RPMI8226 (cell line): ENCODE results near the gene TDRD12.
"Not testable (repeated sequence)": the region's sequence is repeated elsewhere in the genome, so short reads cannot be mapped to it uniquely, and the experiment has no call there.

ENCODE experiments used
- DNase-seq: peaks from one replicate; pipeline ENCODE4 v3.0.0-alpha.2; 2015

TDRD12 gene

DNA sequence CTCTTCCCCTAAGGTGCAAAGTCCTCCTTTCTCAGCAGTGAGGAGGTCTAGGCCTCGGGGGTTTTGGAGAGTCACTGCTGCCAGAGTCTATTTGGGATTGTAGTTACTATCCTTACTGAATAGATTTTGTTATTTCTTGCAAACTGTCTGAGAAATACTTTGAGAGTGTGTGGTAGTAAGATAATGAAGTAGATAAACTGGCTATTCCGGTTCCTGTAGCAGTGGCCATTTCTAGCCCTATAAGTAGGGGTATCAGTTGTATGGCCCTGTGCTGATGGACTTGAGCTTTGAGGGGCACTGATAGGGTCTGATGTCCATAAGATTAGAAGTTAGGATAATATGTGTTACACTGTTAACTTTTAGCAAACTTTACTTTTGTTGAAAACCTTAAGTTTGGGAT, 25.3 kb upstream of the TDRD12 start:
- DNase-seq, result not testable (repeated sequence)

DNA sequence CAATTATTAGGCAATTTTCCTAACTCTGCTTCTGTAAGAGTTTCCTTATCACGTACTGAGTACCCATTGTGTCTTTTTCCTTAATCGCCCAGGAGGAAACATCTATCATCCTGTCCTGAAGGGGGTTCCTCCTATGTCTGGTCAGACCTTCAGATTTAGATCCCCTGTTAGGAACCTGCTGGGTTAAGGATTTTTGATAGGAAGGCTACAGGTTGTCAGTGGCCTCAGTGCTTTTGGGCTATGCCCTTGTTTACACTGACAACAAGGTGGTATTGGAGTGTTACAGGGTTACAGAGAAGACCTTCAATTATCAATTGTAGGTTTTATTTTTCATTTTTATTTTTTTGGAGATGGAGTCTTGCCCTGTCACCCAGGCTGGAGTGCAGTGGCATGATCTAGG, 24.7 kb upstream of the TDRD12 start:
- DNase-seq, result not testable (repeated sequence)

DNA sequence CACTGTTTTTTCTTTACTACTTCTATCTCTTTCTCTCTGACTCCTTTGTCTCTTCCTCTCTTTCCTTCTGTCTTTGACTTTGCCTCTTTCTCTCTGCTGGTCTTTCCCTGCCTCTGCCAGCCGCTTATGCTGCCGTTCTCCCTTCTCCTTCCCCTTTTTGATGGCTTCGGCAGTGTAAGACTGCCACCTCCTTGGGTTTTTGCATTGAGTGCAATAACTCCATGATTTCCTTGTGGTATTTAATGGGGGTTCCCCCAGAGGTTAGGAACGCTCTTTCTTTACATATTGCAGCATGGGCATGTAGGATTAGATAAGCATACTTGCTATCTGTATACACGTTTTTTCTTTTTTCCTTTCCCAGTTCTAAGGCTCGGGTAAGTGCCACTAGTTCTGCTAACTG, 24.1 kb upstream of the TDRD12 start:
- DNase-seq, result not testable (repeated sequence)

DNA sequence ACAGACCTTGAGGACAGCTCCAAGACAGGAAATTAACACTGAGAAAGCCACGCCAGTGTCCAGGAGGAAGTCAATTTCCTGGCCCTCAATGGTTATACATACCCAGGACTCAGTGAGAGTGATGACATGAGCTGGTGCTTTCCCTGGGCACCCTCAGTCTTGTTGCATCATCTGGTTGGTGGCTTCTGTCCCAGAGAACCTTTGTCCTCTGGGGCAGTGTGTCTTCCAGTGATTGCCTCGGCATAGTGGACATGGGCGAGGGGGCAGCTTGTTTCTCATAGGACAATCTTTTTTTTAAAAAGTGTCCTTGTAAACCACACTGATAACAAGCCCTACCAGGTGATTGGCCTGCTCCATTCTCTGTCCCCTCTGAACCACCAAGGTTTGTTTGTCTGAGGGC, 22.8 kb upstream of the TDRD12 start:
- not testable (repeated sequence) for DNase-seq

DNA sequence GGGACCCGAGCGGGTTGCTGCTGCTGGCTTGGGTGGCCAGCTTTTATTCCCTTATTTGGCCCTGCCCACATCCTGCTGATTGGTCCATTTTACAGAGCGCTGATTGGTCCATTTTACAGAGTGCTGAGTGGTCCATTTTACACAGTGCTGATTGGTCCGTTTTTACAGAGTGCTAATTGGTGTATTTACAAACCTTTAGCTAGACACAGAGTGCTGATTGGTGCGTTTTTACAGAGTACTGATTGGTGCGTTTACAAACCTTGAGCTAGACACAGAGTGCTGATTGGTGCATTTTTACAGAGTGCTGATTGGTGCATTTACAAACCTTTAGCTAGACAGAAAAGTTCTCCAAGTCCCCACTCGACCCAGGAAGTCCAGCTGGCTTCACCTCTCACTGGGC, 19.4 kb upstream of the TDRD12 start:
- DNase-seq, result not testable (repeated sequence)

DNA sequence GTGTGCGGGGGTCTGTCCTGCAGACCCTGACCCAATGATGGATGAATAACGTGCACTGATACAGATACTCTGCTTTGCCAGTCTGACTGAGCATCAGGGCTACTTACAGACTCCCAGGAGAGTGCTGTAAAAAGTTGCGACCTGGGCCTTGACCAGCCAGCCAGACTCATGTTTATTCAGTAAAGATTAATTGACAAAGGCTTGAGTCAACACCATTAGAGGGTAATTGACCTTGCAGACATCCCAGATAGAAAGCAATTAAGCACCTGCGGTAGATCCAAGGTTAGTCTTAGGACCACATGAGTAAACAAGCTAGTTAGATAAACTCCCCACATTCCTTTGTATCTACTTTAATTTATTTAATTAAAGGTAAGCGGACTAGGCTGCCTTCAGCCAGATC, 17.6 kb upstream of the TDRD12 start:
- DNase-seq, result no peak

DNA sequence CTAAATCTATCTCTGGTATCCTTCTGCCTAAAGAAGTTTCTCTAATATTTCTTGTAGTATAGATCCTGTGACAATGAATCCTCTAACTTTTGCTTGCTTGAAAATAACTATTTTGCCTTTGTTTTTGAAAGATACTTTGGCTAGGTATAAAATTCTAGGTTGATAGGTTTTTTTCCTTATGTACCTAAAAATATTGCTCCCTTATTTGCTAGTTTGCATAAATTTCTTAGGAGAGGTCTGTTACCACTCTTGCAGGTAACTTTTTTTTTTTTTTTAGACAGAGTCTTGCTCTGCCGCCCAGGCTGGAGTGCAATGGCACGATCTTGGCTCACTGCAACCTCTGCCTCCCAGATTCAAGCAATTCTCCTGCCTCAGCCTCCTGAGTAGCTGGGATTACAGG, 15.6 kb upstream of the TDRD12 start:
- DNase-seq, result not testable (repeated sequence)

DNA sequence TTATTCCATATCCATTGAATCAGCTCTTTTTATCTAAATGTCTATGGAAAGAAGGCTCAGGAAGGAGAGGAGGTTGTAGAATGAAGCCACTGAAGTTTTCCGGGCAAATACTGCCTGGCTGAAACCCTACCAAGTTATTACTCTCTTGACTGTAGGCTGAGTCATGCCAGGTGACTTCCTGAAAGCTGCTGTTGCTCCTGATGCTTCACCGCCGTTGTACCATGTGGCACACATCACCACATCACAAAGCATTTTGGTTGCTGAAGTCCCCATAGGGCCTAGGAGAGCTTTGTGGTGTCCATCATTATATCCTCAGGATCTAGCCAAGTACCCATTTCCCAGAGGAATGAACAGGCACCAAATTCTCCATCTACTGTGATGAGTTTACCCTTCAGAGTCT, 11.1 kb upstream of the TDRD12 start:
- no peak for DNase-seq

DNA sequence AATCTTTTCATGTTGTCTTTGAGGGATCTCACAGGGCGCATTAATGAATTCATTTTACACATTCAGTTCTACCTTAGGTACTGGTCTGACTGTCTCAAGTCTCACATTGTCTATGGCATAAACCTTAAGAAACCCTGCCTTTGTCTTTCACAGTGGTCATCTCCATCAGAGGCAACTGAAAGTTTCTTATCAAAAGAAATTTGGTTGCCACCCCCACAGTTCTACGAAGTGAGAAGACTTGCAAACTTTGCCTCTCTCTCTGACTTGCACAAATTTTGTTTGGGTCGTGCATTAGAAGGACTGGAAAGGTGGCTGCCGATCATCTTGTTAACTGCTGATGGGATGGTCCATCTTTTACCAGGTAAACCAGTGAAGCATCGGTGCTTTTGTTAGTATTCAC, 10.5 kb upstream of the TDRD12 start:
- no peak for DNase-seq

DNA sequence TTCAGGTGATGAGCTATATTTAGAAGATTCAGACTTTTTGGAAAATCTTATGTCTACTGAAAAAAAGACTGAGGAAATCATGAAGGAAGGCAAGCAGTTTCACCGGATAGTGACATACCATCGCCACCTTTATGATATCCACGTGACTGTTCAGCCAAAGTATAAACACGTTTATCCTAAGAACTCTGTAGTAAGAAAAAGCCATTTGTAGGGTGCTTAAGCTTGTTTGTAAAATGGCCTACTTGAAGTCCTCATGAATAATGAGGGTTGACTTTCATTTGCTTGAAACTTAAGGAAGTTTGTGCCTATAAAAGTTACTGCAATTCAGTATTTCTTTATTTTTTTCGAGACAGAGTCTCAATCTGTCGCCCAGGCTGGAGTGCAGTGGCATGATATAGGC, 7.8 kb upstream of the TDRD12 start:
- DNase-seq, result no peak

DNA sequence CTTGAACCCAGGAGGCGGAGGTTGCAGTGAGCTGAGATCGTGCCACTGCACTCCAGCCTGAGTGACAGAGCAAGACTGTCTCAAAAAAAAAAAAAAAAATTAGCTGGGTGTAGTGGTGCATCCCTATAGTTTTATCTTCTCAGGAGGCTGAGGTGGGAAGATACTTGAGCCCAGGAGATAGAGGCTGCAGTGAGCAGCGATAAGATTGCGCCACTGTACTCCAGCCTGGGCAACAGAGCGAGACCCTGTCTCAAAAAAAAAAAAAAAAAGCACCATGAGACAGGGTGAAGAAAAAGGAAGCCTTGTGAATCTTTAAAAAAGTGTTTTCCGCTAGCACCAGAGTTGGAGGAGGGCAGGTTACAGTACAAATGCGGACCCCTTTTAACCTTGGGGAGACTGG, 3.4 kb upstream of the TDRD12 start:
- DNase-seq, result not testable (repeated sequence)

DNA sequence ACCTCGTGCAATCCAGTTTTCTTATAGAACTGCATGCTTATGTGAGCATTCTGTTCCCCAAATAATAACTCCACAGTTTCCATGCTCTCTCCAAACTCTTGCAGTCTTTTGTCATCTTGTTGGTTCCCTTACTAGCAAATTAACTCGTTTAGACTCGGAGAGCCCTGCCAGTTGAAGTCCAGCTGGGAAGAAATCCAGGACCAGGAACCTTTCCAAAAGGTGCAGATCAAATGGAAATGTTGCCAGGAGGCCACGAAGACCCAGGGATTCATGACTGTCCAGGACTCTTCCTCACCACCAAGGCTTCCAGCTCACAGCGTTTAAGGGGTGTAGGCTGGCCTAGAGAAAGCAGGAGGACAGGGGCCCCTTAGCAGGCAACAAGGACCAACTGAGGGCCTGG, 2.1 kb upstream of the TDRD12 start:
- DNase-seq, result no peak

DNA sequence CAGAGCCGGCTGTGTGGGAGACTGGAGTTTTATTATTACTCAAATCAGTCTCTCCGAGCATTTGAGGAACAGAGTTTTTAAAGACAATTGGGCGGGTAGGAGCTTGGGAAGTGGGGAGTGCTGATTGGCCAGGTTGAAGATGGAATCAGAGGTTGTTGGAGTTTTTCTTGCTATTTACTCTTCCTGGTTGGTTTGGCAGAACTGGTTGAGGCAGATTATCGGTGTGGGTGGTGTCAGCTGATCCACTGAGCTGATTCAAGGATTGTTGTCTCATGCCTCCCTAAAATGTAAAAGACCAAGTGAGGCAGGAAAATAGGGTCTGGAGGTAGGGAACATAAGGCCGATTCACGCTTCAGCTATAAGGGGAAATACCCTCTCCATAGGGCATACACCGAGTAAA, 1.3 kb upstream of the TDRD12 start:
- DNase-seq, result no peak

DNA sequence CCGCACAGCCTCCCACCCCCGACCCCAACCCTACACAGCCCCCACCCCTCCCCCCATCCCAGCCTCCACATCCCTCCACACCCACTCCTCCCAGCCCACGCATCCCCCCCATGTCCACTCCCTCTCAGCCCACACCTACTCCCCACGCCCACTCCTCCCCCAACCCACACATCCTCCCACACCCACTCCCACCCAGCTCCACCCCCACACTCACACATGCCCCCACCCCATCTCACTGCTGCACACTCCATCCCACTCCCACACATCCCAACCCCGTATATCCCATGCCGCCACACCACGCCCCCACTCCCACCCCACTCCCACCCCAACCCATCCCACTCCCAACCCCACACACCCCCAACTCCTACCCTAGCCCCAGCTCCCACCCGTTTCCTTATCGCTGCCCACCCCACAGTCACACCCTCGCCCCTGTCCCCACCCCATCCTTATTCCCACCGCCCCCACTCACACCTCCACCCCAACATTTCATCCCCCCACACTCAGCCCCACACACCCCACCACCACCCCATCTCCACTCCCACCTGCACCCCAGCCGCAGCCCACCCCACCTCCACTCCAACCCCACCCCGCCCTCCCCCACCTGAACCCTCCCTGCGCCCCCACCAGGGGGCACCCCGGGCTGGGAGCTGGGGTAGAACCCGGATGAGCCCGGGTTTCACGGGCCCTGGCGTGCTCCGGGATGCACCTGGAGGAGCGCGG, 809 bp downstream of the TDRD12 start:
- DNase-seq, result no peak

DNA sequence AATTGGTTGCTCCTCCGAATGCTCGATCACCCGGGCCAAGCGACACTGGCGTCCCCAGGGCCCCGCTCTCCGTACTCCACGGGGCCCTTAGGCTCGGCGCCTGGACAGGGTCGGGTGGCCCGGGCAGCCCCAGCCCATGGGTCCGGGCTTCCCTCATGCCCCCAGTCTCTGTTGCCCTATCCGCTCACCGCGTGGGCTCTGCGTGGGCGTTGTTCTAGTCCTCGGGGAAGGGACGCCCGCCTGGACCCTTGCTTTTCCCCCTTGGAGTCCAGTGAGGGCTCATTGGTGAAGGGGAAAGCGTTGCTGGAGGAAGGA, 1.3 kb downstream of the TDRD12 start:
- no peak for DNase-seq

DNA sequence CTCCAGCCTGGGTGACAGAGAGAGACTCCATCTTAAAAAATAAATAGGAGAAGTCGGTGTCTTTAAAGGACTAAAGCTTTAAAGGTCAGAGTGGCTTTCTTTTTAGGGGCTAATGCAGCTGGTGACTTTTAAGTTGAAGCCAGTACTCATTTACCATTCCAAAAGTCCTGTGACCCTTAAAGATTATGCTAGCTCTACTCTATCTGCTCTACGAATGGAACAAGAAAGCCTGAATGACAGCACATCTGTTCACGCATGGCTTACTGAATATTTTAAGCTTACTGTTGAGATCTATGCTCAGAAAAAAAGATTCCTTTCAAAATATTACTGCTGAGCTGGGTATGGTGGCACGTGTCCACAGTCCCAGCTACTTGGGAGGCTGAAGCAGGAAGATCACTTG, 16.4 kb downstream of the TDRD12 start:
- DNase-seq, result no peak

DNA sequence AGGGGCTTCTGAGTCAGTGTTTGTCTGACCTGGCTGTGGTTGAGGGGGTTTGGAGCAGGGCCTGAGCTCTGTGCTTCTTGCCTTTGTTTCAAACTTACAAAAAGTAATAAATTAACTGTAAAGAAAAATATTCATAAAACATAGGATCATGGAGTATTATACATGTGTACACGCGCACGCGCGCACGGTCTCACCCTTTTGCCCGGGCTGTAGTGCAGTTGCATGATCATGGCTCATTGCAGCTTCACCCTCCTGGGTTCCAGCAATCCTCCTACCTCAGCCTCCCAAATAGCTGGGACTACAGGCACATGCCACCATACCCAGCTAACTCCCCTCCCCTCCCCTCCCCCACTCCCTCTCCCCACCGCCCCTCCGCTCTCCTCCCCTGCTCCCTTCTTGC, 23.5 kb downstream of the TDRD12 start:
- DNase-seq, result no peak

DNA sequence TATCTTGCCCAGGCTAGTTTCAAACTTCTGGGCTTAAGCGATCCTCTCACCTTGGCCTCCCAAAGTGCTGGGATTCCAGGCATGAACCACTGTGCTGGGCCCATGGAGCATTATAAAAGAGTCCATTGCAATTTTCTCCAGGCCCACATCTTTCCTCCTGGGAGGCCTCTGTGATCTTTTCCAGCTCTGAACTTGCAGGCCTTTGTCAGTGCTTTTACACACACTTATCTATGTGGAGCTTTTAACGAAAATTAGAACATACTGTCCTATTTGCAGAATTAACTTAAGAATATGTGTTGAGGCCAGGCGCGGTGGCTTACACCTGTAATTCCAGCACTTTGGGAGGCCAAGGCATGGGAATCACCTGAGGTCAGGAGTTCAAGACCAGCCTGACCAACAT, 23.9 kb downstream of the TDRD12 start:
- DNase-seq, result no peak

DNA sequence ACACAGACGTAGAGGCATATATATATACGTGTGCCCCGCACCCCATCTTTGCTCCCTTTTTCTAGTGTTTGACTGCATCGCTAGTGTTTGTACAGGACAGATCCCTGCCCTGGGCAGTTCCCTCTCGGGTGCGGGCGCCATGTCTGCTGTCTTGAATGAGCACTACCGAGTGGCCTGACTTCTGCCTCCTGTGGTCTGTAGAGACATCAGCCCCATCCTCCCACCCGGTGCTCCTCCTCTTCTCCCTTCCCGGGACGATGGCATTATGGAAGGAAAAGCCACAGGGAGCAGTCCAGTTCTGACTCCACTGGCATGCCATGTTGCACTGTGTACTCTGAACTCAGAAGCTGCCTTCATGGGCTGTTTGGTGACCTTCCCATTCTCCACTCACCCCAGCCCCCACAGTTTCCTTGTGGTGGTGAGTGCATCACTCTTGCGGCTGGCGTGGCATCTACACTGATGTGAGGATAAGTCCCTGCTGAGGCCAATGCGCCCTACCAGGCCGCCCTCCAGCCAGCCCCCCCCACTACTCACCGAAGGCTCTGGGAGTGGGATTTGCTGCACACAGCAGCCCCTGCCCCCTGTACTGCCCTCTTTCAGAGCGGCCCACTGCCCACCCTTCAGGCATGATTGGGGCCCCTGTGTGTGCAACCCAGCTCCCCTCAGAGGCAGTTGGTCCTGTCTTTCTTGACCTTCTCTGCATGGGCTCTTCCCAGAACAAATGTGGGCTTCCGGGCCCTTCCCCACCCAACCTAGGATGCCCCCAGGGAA, 25.2 kb downstream of the TDRD12 start:
- DNase-seq, result no peak

DNA sequence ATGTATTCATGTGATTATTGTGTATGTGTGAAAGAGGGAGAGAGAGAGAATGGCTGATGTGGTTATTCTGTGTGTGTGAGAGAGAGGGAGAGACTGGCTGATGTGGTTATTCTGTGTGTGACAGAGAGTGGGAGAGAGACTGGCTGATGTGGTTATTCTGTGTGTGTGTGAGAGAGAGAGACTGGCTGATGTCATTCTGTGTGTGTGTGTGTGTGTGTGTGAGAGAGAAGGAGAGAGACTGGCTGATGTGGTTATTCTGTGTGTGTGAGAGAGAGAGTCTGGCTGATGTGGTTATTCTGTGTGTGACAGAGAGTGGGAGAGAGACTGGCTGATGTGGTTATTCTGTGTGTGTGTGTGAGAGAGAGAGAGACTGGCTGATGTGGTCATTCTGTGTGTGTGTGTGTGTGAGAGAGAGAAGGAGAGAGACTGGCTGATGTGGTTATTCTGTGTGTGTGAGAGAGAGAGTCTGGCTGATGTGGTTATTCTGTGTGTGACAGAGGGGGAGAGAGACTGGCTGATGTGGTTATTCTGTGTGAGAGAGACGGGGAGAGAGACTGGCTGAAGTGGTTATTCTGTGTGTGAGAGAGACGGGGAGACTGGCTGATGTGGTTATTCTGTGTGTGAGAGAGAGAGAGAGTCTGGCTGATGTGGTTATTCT, 26.2 kb downstream of the TDRD12 start:
- not testable (repeated sequence) for DNase-seq

DNA sequence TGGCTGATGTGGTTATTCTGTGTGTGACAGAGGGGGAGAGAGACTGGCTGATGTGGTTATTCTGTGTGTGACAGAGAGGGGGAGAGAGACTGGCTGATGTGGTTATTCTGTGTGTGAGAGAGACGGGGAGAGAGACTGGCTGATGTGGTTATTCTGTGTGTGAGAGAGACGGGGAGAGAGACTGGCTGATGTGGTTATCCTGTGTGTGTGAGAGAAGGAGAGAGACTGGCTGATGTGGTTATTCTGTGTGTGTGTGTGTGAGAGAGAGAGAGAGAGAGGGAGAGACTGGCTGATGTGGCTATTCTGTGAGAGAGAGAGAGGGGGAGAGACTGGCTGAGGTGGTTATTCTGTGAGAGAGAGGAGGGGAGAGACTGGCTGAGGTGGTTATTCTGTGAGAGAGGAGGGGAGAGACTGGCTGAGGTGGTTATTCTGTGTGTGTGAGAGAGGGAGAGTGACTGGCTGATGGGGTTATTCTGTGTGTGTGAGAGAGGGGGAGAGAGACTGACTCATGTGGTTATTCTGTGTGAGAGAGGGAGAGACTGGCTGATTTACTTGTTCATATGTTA, 27.1 kb downstream of the TDRD12 start:
- peak; percentile 5 for DNase-seq

DNA sequence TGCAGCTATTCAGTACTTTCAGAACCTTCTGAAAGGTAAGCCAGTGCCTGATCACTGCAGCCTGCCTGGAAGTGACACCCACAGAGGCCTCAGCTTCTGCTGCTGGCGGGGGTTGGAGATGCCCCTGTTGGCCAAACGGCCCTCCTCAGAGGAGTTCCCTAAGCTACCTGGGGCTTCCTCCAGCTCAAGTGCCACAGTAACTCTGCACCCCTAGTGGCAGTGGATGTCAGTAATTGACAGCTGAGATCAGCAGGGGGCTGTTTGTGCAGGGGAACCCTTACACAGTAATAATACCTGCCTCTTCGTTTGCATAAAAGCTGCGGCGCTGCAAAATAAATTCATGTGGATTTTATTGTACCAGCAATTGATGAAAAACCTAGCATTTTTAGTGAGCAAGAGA, 28.9 kb downstream of the TDRD12 start:
- peak; percentile 35 for DNase-seq

DNA sequence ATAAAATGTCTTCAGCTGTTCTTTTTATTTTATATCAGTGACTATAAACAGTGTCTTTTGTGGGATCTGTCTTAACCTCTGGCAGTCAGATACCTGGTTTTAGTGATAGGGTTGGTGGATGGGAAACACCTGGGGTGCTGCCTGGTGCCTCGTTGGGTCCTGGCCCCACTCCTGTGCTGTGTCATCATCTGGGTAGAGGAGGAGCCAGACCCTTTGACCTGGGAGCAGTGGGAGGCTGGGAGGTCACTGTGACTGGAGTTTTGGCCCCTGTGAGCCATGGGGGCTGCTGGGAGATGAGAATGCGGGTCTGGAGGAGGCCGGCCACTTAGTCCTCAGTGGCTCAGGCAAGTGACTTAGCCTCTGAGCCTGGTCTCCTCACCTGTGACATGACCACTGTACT, 29.4 kb downstream of the TDRD12 start:
- DNase-seq, result no peak

DNA sequence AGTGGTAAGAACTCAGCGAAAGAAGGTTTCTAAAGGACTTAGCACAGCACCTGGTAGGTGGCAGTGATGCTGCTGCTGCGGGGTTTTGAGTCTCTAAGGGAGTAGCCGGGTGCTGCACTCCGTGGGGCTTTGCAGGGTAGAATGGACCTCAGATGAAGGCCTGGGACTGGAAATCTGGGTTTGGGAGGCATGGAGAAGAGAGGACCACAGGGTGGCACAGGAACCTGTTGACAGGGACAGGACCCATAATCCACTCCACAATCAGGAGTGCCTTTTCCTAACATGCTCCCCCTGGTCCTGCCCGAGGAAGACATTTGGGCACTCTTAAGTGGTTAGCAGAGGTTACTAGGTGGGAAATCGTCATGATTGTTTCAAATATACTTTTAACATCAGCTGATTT, 29.8 kb downstream of the TDRD12 start:
- no peak for DNase-seq
